GM12872 (cell line): Measurements from ENCODE around the gene OR7A5.

Source experiments
- TF ChIP-seq, protein P1 (sequence below): IDR thresholded peaks from 3 replicates; pipeline ENCODE4 v1.5.1; 2011; ENCODE audit warnings: low read depth, mild to moderate bottlenecking, low read length, moderate library complexity; ENCODE audit not compliant: insufficient read depth

The OR7A5 gene

DNA sequence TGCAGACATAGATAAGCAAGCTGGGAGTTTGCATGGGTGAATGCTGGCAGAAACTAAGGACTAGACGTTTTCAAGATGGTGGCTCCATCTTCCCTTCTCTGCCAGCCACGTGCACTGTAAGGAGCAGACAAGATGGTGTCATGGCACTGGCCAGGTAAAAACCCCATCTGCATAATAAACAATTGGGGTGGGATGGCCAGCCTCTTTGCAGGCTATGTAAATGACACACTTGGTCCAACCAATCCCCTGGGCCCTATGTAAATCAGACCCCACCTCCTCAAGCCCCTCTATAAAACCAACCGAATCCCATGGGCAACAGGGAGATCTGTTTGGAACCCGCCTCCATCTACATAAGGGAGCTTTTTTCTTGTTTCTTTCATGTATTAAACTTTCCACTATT lies 2.4 kb upstream of the OR7A5 start:
- TF ChIP-seq, protein P1, sequence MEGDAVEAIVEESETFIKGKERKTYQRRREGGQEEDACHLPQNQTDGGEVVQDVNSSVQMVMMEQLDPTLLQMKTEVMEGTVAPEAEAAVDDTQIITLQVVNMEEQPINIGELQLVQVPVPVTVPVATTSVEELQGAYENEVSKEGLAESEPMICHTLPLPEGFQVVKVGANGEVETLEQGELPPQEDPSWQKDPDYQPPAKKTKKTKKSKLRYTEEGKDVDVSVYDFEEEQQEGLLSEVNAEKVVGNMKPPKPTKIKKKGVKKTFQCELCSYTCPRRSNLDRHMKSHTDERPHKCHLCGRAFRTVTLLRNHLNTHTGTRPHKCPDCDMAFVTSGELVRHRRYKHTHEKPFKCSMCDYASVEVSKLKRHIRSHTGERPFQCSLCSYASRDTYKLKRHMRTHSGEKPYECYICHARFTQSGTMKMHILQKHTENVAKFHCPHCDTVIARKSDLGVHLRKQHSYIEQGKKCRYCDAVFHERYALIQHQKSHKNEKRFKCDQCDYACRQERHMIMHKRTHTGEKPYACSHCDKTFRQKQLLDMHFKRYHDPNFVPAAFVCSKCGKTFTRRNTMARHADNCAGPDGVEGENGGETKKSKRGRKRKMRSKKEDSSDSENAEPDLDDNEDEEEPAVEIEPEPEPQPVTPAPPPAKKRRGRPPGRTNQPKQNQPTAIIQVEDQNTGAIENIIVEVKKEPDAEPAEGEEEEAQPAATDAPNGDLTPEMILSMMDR, result no peak

DNA sequence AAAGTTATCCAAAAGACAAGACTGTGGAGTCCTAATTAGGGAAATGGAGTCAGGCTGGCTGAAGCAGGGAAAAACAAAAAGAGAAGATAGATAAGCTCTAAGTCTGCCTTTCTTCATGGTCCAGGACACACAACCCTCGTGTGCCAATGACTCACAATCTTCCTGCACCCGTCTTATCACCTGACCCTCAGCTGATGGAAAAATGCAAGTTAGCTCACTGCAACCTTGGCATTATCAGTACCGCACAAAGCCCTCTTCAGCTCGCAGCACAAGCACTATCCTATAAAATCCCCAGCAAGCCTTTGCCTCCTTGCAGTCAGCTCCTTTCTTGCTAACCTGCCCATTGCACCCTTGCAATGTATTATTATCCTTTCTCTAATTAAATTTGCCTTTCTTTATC lies 4.3 kb downstream of the OR7A5 start:
- TF ChIP-seq, protein P1, result no peak

DNA sequence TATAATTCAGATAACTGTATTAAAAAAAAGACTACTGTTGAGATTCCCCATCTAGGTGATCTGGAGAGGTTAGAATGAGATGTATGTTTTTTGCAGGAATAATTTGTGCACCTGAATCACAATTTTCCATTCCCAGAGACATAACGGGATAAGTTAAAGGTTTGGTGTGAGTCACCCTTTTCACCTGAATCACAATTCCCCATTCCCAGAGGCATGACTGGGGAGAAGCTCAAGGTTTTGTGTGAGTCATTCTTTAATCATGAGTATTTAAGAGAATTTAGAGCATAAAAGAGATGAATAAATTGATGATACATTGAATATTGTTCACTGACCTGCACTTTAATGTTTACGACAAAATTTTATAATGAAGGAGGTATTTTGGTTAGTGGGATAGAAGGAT lies 9.0 kb downstream of the OR7A5 start:
- TF ChIP-seq, protein P1, result no peak

DNA sequence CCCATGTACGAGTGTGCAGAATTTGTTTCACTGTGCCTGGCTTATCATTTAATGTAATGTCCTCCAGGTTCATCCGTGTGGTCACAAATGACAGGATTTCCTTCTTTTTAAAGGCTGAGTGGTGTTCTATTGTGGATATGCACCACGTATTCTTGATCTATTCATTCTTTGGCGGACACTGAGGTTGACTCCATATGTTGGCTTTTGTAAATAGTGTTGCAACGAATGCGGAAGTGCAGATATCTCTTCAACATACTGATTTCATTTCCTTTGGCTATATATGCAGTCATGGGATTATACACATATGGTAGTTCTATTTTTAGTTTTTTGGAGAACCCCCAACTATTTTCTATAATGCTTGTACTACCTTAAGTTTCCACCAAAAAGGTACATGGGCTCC lies 13.0 kb downstream of the OR7A5 start:
- TF ChIP-seq, protein P1, result no peak

DNA sequence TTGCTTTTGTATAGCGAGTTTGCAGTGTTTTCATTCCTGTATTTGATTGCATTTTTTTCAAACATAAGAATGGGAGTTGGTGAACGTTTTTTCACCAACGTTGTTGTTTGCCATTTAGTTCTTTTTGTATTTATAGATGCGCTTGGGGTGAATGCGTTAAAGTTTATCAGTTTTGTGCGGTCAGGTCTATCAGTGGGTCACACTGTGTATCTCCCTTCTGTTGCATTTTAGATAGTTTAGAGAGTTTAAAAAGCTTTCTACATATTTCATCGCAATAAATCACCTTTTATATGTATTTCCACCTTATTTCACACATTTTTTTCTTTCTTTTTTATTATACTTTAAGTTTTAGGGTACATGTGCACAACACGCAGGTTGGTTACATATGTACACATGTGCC lies 16.4 kb downstream of the OR7A5 start:
- TF ChIP-seq, protein P1, result no peak

DNA sequence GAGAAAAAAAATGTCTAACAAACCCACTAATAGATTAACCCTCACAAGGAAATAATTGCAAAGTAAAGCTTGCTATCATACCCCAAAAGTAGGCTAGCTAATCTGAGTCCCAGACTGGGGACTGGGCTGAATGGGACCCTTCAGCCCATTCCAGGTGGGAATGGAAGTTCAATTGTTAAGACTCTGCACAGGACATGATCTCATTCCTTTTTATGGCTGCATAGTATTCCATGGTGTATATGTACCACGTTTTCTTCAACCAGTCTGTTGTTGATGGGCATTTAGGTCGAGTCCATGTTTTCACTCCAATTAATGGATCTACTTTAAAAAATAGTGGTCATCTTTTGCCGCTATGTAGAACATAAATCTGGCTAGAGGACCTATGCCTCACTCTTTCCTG lies 17.9 kb downstream of the OR7A5 start:
- TF ChIP-seq, protein P1, result no peak

DNA sequence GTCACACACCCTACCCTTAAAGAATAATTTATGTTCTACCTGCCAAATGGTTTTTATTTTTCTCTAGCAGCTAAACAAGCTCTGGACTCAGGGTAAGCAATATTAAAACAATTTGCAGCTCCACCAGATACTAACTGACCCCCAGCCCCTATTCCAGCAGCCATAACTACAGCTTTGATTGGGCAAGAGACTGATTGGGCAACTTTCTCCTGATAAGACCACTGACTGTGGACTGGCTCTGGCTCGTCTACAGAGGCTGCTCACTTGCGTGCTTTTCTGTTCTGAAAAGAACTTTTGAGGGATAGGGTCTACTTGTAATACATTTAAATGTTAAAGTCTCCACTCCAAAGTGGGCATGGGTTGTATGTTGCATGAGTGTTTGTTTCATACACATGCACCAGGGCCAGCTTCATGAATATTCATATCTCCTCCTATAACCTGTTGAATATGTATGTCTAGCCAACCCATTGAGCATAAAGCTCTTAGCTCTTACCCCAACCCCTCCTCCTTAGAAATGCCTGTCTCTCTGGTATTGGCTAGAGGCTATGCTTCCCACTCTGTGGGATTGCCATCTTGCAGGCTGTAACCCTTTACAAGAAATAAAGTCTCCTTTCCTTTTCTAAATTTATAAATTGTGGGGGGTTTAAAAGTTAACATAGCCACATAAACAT lies 19.9 kb downstream of the OR7A5 start:
- TF ChIP-seq, protein P1, result no peak
